ENCODE measurements around the gene PCDHGA5. TPM values are rescaled to one million over a fixed set of nuclear protein-coding genes. Genes with fewer than 3 reads are reported as not detected.

PCDHGA5 gene
- total RNA-seq, 4 donors from 2014 or later, result 1.5 to 4.0 (median 2.7) TPM

DNA sequence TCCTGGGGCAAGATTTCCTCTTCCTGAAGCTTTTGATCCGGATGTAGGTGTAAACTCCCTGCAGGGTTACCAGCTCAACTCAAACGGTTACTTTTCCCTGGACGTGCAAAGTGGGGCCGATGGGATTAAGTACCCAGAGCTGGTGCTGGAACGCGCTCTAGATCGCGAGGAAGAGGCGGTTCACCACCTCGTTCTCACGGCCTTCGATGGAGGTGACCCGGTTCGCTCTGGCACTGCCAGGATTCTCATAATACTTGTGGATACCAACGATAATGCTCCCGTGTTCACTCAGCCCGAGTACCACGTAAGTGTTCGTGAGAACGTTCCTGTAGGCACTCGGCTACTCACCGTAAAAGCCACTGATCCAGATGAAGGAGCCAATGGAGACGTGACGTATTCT, 8.3 kb upstream of the PCDHGA5 start:
- TF ChIP-seq EP300 (IDR thresholded peaks at IDR 0.05) (no peak), POLR2AphosphoS5 (IDR thresholded peaks at IDR 0.05) (no peak), CTCF (IDR thresholded peaks at IDR 0.05) (no peak), POLR2A (IDR thresholded peaks at IDR 0.05) (no peak)
- Histone ChIP-seq H3K27ac (no peak overlapping the region), H3K4me3 (peak overlapping the region; percentile 29), H3K9me3 (peaks cover 56% of the 10 kb centered on the region), H3K4me1 (no peaks in the 10 kb centered on the region), H3K36me3 (no peaks in the 10 kb centered on the region), H3K27me3 (no peaks in the 10 kb centered on the region)
- DNase-seq (ENCODE audit: low spot score in 2 of 2), result no peak
- WGBS, result 64% methylated on average over 16 of the region's 24 CpGs

DNA sequence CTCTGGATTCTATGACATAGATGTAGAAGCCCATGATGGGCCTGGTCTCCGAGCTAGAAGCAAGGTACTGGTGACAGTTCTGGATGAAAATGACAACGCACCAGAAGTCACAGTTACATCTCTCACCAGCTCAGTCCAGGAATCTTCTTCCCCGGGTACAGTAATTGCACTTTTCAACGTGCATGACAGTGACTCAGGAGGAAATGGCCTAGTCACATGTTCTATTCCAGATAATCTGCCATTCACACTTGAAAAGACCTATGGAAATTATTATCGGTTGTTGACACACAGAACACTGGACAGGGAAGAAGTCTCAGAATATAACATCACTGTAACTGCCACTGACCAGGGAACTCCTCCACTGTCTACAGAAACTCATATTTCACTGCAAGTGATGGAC, 7.8 kb upstream of the PCDHGA5 start:
- Histone ChIP-seq H3K27ac (no peak overlapping the region), H3K4me3 (no peak overlapping the region), H3K27me3 (no peaks in the 10 kb centered on the region), H3K36me3 (no peaks in the 10 kb centered on the region), H3K4me1 (no peaks in the 10 kb centered on the region), H3K9me3 (peaks cover 57% of the 10 kb centered on the region)
- 79% methylated on average over 5 of the region's 5 CpGs for WGBS
- no peak for TF ChIP-seq EP300 (IDR thresholded peaks at IDR 0.05)
- TF ChIP-seq POLR2A (IDR thresholded peaks at IDR 0.05), result no peak
- no peak for TF ChIP-seq CTCF (IDR thresholded peaks at IDR 0.05)
- DNase-seq (ENCODE audit: low spot score in 2 of 2), result no peak

- WGBS, result 63% methylated on average over 4 of the region's 19 CpGs
- H3K27me3 ChIP-seq, result peaks cover 3% of the 10 kb centered on the region
Observed at GRCh38 chr5:141356950-141357349, 7.0 kb upstream of the PCDHGA5 start.

DNA sequence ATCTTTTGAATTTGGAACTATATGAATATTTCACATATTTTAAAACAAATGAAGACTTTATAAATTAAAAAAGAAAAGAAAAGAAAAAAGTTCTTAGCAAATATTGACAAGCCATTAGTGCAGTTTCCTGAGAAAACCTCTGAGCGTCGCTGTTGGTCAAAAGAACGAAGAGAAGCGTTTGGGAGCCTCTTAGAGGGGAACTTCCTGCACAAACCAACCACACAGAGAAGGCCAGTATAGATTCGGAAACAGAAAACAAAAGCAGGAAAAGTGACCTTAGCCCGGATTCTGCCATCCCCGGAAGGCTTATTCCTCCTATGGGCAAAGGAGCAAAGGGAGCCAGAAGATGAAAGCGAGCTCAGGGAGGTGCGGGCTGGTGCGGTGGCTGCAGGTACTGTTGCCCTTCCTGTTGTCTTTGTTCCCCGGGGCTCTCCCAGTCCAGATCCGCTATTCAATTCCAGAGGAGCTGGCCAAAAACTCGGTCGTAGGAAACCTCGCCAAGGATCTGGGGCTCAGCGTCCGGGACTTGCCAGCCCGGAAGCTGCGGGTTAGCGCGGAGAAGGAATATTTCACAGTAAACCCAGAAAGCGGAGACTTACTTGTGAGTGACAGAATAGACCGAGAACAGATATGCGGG, 4.1 kb upstream of the PCDHGA5 start, which contains the start of gene PCDHGB2:
Gene PCDHGB2, plus strand, starts transcription at position 205 of the 637 bp plus-strand sequence. Its CDS starts 142 bp downstream, at position 347.
- DNase-seq (ENCODE audit: low spot score in 2 of 2), result no peak
- peak within 1 kb of the TSS; percentile 24 for H3K4me3 ChIP-seq
- peaks cover 3% of the 10 kb centered on the region for H3K4me1 ChIP-seq
- H3K27me3 ChIP-seq, result peaks cover 19% of the 10 kb centered on the region
- H3K36me3 ChIP-seq, result no peaks in the 10 kb centered on the region
- H3K9me3 ChIP-seq, result peaks cover 64% of the 10 kb centered on the region
- TF ChIP-seq POLR2A (IDR thresholded peaks at IDR 0.05) (no peak), CTCF (IDR thresholded peaks at IDR 0.05) (no peak), EP300 (IDR thresholded peaks at IDR 0.05) (no peak), POLR2AphosphoS5 (IDR thresholded peaks at IDR 0.05) (no peak)
- no peak within 1 kb of the TSS for H3K27ac ChIP-seq
- WGBS, result 23% methylated on average over 23 of the region's 24 CpGs

More at GRCh38 chr5:141356950-141357349, 7.0 kb upstream of the PCDHGA5 start:
- Histone ChIP-seq H3K9me3 (peaks cover 55% of the 10 kb centered on the region), H3K36me3 (no peaks in the 10 kb centered on the region), H3K4me1 (no peaks in the 10 kb centered on the region), H3K27ac (no peak overlapping the region), H3K4me3 (no peak overlapping the region)
- TF ChIP-seq POLR2AphosphoS5 (IDR thresholded peaks at IDR 0.05) (no peak), POLR2A (IDR thresholded peaks at IDR 0.05) (no peak), CTCF (IDR thresholded peaks at IDR 0.05) (no peak), EP300 (IDR thresholded peaks at IDR 0.05) (no peak)
- DNase-seq (ENCODE audit: low spot score in 2 of 2), result no peak

GRCh38 chr5:141360685-141361084, 3.3 kb upstream of the PCDHGA5 start:
- Histone ChIP-seq H3K9me3 (peaks cover 66% of the 10 kb centered on the region), H3K27me3 (peaks cover 20% of the 10 kb centered on the region), H3K4me1 (peaks cover 3% of the 10 kb centered on the region), H3K4me3 (no peak overlapping the region), H3K36me3 (no peaks in the 10 kb centered on the region), H3K27ac (no peak overlapping the region)
- TF ChIP-seq EP300 (IDR thresholded peaks at IDR 0.05) (no peak), CTCF (IDR thresholded peaks at IDR 0.05) (no peak), POLR2AphosphoS5 (IDR thresholded peaks at IDR 0.05) (no peak), POLR2A (IDR thresholded peaks at IDR 0.05) (no peak)
- DNase-seq (ENCODE audit: low spot score in 2 of 2), result no peak
- 42% methylated on average over 15 of the region's 15 CpGs for WGBS

Measured in suprapubic skin (tissue), 4 donors.